HG03025 (cell line): ENCODE measurements around the gene C22orf15.

ENCODE experiments used
- ATAC-seq: cut with Tn5 transposase; IDR thresholded peaks from one replicate; pipeline ENCODE4 v1.9.1; 2021; ENCODE audit warnings: mild to moderate bottlenecking, moderate library complexity; ENCODE audit not compliant: unreplicated experiment, low FRiP score

The C22orf15 gene

GRCh38 chr22:23786752-23787599, 24.2 kb downstream of the C22orf15 start, which contains the start of gene SMARCB1:
TSS of gene SMARCB1 (plus strand) at chr22:23786966. CDS start at chr22:23787170, 204 bp downstream.
- ATAC-seq: peak; percentile 67

GRCh38 chr22:23787600-23787896, 24.8 kb downstream of the C22orf15 start:
- no peak for ATAC-seq

GRCh38 chr22:23787910-23788309, 25.1 kb downstream of the C22orf15 start:
- no peak for ATAC-seq

- ATAC-seq: no peak
These were observed 26.3 kb downstream of the C22orf15 start for GRCh38 chr22:23789121-23789520.

- no peak for ATAC-seq
These were observed 26.8 kb downstream of the C22orf15 start for GRCh38 chr22:23789638-23790037.

GRCh38 chr22:23790819-23791737, 28.3 kb downstream of the C22orf15 start:
- no peak for ATAC-seq

GRCh38 chr22:23791738-23792645, 29.2 kb downstream of the C22orf15 start:
- no peak for ATAC-seq

GRCh38 chr22:23793326-23793725, 30.5 kb downstream of the C22orf15 start:
- ATAC-seq: no peak

- ATAC-seq: no peak
These were observed 33.7 kb downstream of the C22orf15 start for GRCh38 chr22:23796461-23796860.

GRCh38 chr22:23800297-23801237, 37.8 kb downstream of the C22orf15 start:
- ATAC-seq: no peak

GRCh38 chr22:23801238-23801821, 38.5 kb downstream of the C22orf15 start:
- ATAC-seq: no peak

GRCh38 chr22:23801886-23802377, 39.1 kb downstream of the C22orf15 start:
- ATAC-seq: no peak

GRCh38 chr22:23803001-23803819, 40.4 kb downstream of the C22orf15 start:
- ATAC-seq: no peak

- no peak for ATAC-seq
These were observed 42.0 kb downstream of the C22orf15 start for GRCh38 chr22:23804781-23805291.

- ATAC-seq: no peak
These were observed 44.0 kb downstream of the C22orf15 start for GRCh38 chr22:23806837-23807236.

GRCh38 chr22:23812378-23812777, 49.6 kb downstream of the C22orf15 start:
- no peak for ATAC-seq
